GM18909 (cell line): ENCODE data around the gene IRX4.
"Not testable (repeated sequence)": the region's sequence is repeated elsewhere in the genome, so short reads cannot be mapped to it uniquely, and the experiment has no call there.

Experiments
- ATAC-seq: cut with Tn5 transposase; IDR thresholded peaks from one replicate; pipeline ENCODE4 v1.9.1; 2021; ENCODE audit warnings: mild to moderate bottlenecking; ENCODE audit not compliant: unreplicated experiment, poor library complexity

Gene IRX4

DNA sequence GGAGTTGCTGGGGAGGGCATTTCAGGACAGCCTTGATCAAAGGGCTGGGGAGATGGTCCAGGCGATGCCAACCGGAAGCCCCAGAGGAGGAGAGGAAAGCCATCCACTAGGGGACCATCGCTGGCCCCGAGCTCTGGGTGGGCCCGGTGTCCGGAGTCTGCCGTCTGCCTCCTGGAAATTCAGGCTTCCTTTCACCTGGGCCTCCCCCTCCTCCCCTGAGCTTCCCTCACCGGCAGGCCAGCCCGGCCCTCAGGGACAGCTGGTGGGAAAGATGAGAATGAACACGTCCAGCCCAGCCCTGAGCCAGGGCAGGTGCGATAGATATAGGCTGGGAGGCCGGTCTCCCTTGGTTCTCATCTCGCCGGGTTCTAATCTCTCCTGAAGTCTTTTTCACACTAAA, 17.2 kb downstream of the IRX4 start:
- no peak for ATAC-seq

DNA sequence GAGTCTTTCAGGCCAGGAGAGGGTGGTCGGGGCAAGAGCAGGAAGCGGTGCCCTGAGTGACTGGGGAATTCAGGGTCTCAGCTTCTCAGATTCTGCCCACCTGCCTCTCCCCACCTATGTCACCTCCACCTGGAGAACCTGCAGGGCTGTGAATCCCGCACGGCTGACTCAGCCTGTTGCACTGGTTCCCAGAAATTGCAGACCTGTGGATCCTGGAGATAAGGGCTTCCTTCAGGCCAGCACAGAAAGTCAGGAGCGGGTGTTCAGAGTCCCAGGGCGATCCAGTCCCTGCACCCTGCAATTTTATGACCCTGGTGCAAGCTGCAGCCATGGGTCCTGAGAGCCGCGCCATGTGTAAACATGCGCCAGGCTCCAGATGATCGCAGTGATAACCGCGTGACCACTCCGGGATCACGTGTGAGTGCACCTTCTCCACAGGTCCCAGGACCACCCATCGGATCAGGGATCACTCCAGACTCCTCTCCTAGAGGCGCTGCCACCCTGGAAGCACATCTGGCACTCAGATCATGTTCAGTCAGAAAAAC, 17.8 kb downstream of the IRX4 start:
- ATAC-seq = no peak

DNA sequence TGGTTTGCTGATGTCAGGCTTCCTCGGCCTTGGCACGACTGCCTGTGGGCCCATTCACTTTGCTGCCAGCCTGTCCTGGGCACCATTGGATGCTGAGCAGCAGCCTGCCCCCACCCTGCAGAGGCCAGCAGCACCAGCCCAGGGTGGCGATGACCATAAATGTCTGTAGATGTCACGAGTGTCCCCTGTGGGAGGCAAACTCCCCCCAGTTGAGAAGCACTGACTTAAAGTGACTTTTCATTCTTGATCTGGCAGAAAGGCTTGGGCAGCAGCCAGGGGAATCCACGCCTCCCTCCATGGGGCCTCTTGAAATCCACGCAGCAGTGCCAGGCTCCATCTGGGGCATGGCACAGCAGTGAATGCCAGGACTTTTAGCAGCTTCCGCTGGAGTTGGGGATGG, 21.8 kb downstream of the IRX4 start:
- no peak for ATAC-seq

DNA sequence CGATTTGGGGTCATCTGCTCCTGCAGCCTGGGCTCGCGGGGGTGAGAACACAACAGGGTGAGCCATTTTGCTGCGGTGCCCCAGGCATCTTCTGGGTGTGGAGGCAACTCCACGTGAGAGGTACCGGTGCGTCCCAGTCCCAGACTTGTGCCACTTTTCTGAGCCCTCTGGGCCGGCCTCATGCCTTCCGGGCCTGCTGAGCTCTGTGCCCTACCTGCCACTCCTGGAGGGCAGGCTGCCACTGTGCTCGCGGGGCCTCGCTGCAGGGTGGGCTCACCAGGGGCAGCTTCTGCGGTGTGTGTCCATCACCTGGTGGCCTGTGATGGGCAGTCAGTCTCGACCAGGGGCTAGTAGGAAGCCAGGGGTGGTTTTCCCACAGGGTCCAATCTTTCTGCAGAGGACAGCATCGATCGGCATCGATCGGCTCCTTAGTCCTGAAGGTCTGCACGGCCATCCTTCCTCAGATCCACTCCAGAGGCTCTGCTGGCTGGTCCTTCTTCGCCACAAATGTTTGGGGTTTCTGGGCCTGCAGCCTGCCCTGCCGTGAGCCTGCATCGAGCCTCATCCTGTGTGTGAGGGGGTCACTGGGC, 22.6 kb downstream of the IRX4 start:
- no peak for ATAC-seq

DNA sequence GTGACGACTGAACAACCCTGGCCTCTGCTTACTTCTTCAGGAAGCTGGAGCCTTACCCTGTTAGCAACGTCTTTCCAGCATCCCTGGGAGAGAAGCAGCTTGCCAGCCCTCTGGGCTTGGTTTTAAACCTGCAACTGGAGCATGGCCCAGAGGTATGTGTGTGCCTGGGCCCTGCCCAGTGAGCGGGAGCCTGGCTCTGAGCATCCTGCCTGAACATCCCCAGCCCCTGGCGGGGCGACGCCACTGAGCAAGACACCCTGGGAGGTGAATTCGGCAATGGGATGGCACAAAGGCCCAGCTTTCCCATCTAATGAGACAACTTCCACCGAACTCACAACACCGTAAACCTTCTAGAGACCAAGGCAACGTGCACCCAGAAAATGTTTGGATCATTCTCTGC, 23.6 kb downstream of the IRX4 start:
- ATAC-seq = no peak

DNA sequence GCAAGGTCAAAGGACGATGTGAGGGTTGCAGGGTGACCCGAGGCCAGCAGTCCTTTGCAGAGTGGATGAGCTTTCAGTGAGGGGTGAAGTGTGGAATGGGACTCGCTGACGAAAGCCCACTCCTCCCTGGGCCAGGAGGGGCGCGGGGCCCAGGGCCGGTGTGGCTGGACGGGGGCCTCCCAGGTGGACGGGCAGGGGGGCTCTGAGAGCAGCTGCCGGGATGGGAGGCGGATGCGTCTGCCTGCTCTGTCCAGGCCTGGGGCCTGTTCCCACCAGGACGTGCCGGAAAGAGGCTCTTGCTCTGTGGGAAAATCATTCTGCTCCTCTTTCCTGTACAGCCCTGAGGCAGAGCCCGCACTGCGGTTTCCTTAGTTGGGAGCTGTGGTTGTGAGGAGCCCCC, 24.3 kb downstream of the IRX4 start:
- ATAC-seq = no peak

DNA sequence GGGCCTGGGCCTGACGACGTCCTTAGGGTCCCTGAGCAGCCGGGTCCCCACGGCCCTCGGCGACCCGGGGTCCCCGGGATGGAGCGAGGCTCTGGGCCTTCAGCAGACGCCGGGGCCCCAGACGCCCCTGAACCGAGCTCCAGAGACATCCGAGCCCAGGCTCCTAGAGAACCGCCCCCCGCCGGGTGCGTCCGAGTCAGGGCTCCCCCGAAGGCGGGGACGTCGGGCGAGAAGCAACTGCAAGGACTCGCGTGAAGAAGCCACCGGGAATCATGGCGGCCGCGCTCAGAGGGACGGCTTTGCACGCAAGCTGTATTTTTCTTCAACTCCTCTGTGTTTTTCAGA, 25.5 kb downstream of the IRX4 start:
- ATAC-seq = no peak

DNA sequence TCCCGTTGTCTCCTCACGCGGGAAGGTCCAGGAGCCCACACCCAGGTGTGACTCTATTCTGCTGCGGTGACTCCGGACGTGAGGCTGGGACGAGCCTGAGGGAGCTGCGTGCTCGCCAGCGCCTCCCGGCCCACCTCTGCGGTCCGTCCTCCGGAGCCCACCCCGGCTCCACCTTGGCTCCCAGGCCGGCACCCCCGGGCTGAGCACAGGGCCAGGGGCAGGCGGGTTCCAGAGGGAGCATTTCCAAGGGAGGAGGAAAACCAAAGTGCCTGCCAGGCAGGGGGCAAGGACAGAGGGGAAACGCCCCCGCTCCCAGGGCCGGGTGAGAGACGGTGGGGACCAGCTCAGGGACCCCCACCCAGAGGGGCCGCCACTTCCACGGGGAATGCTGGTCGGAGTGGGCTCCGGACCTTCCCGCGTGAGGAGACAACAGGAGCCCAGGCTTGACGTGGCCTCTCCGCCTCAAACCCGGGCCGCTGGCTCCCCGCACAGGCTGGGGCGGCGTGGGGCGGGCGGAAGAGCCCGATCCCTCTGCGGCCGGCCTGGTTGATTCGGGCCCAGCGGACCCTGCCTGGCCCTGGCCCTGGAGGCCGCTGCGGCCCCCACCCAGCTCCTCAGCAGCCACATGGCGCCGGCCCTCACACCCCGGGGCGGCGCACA, 26.0 kb downstream of the IRX4 start:
- no peak for ATAC-seq

DNA sequence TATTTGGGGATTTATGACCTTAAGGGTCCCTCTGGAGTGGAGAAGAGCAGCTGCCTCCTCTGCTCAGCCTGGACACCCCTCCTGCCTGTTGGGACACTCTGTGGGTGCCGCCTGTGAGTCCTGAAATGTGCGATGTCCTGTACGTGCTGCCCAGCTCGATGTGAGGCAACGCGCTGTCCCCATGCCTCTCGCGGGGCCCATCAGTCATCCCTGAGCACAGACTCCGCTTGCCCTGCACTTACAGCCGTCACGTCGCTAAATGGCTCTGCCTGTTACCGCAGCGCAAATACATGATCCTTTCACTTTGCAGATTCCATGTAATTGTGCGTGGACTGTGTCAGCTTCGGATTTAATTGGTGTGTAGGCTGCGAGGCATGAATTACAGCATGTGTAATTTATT, 27.1 kb downstream of the IRX4 start:
- no peak for ATAC-seq

DNA sequence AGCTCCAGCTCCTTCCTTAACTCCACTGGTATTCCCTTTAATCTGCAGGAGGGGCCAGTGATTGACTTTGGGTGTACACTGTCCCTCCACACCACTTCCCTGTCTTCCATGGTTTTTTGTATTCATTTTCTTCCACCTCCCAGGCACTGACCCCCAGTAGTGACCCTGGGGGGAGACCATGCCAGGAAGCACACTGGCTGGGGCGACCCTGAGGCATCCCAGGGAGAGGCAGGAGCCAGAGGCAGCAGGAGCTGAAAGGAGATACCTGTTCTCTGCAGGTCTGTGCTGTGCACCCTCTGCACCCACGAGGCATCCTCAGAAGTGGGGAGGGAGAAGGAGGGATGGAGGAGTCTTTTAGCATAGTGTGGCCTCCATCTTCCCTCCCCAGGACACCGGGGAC, 27.6 kb downstream of the IRX4 start:
- ATAC-seq = no peak

DNA sequence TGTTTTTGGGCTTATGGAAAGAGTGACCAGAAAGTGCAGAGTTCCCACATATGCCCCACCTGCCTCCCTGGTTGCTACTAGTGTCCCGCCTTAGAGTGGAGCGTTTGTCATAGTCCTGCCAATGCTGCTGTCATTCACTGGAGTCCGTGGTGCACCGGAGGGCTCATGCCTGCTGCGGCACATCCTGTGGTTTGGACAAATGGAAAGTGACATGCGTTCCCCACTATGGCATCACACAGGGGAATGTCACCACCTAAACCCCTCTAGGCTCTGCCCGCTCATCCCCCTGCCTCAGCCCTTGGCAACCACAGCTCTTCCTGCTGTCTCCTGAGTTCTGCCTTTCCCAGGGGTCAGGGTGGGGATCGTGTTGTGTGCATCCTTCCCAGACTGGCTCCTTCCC, 29.2 kb downstream of the IRX4 start:
- ATAC-seq = no peak

DNA sequence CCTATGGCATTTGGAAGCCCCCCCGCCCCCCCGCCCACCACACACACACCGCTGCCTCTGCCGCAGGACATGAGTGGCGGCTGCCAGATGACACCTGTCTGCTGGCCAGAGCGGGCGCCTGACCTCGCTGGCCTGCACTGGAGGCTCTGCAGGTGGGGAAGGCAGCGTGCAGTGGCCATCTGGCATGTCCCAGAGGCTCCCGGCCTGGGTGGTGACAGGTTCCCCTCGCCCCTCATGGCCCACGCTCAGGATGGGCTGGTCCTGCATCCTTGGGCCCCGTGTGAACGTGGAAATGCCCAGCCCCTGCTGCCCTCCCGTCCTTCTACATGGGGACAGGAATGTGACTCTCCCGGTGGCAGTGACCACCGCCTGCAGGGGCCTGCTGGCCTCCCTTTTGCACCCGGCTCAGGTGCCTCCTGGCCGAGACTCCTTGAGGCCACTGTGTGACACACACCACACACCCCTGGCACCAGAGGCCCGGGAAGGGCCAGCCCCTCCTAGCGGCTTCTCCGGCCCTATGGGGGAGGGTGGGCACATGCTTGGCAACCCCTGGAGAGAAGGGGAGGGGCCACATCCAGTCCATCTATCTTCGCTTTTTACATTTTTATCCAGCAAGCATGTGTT, 30.3 kb downstream of the IRX4 start:
- ATAC-seq = no peak

DNA sequence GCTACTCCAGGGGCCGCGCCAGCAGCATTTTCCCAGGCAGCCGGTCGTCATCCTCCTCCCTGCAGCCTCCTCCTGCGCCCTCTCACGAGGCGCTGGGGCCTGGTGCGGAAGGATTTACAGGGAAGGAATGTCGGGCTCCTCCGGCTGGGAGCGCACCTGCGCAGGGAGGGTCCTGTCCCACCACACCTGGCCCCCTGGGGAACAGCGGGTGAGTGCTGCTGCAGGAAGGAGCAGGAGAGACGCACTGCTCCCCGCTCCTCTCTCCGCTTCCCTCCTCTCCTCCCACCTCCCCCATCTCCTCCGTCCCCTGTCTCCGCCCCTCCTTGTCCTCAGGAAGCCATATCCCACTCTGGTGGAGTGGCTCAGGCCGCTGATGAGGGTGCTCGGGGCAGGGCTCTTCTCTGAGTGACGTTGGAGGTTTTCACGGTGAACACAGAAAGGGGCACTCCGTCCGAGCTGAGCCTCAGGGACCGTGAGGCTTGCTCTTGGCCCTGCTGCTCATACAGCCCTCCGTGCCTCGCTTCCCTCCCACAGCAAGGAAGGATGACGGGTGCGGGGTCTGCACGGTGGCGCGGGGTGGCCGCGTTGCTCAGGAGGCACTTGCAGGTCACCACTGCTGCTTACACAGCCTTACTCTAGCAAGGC, 31.3 kb downstream of the IRX4 start:
- ATAC-seq = no peak

DNA sequence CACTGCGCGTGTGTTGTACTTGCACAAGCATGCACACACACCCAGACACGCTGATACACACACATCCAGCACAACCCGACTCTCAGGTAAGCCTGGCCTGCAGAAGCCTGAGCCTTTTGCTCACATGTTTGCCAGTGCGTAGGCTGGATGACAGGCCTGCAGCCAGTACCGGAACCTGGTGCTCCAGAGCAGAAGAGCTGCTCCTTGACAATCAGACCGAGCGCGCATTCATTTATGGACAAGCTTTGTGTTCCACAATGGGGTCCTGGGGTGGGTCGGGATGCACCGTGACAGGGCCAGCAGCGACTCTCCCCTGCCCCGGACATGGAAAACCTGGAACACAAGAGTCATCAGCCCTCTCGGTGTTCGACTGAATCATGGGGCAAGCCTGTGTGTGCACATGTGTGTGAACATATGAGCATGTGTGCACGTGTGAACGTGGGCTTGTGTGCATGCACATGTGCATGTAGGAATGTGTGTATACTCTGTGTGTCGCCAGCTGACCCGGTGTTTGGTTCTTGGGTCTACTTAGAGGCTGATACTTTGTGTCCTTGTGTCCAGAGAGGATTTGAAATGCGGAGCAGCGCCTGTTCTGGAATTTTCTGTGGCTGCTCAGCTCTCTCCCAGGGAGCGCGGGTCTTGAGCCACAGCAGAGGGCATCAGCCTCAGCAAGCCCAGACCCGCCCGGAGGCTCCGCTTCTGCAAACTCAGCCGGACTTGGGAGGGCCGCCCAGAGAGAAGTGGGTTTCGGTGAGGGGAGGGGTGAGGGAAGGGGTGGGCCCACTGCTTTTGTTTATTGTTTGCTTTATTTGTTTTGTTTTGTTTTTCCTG, 32.2 kb downstream of the IRX4 start:
- ATAC-seq = no peak

DNA sequence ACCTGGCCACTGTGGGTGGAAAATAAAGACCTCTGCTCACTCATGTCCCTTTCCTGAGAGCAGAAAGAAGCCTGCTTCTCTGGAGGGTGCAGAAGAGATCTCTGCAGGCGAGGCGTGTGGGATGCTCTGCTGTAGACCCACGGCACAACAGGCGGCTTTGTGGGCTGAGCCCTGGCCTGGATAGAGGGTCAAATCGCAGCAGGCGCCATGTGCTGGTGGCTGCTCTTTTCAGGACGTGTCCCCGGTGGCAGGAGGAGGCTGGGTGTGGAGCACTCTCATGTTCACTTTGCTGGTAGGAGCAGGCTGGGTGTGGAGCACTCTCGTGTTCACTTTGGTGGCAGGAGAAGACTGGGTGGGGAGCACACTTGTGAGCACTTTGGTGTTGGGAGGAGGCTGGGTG, 35.1 kb downstream of the IRX4 start:
- no peak for ATAC-seq

DNA sequence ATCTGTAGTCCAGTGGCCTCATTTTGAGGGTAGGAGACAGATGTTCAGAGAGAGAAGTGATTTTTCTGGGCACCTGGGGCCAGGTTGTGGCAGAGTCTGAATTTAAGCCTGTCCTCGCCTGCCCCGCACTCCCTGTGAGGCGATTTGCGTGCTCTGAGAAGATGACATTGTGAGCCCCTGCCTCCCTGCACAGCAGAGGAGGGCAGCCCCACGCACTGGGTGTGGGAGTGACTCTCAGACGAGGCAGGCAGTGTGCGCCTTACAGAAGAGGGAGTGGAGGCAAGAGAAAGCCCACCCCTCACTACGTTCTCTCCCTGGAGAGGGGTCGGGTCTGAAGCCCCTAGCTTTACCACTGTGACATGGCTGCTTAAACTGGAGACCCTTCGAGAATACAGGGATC, 35.7 kb downstream of the IRX4 start:
- no peak for ATAC-seq

DNA sequence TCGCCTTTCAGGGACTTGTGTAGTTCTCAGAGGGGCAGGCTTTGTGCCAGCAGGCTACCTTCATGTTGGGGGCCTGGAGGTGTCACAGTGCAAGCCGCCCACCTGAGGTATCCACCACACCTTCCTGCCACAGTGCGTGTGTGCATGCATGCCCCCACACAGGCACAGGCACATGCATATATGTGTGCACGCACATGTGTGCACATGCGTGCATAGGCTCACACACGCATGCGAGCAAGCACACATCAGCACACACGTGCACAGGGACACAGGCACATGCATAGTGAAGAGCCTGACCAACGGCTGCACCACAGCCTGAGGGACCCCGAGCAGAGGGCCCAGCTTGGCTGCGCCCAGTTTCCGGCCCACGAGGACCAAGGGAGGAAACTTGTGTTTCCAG, 36.1 kb downstream of the IRX4 start:
- ATAC-seq = no peak

DNA sequence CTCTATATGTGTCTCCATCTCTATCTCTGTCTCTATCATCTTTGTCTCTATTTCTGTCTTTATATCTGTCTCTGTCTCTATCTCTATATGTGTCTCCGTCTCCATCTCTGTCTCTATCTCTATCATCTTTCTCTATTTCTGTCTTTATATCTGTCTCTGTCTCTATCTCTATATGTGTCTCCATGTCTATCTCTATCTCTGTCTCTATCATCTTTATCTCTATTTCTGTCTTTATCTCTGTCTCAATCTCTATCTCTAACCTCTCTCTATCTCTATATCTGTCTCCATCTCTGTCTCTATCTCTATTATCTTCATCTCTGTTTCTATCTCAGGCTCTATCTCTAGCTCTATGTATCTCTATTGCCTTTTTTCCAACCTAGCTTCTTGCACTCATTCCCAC, 37.0 kb downstream of the IRX4 start:
- ATAC-seq = no peak

DNA sequence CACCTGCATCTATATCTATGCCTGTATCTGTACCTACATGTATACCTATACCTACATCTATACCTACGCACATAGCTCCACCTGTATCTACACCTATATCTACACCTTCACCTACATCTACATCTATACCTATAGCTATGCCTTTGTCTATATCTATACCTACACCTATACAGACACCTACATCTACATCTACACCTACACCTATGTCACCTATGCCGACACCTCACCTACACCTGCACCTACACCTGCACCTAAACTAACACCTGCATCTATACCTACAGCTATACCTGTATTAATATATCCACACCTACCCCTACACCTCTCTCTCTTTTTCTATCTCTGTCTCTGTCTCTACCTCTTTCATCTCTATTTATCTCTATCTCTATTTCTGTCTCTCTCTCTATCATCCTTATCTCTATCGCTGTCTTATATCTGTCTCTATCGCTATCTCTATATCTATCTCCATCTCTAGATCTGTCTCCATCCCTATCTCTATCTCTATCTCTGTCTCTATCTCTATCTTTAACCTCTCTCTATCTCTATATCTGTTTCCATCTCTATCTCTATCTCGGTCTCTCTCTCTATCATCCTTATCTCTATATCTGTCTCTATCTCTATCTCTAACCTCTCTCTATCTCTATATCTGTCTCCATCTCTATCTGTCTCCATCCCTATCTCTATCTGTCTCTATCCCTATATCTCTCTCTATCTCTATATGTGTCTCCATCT, 37.9 kb downstream of the IRX4 start:
- no peak for ATAC-seq

DNA sequence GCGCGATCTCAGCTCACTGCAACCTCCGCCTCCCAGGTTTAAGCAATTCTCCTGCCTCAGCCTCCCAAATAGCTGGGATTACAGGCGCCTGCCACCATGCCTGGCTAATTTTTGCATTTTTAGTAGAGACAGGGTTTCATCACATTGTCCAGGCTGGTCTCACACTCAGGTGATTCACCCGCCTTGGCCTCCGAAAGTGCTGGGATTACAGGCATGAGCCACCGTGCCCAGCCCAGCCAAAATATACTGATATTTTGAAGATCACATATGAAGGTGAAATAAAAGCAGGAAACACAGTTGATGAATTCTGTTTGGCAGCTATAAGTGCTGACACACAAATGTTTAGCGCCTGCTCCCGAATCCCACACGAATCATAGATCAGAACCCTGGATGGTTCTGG, 39.0 kb downstream of the IRX4 start:
- ATAC-seq = not testable (repeated sequence)
